GM21515 (cell line): ENCODE results near the gene PROM2.

Source experiments
- ATAC-seq: cut with Tn5 transposase; IDR thresholded peaks from one replicate; pipeline ENCODE4 v1.9.1; 2021; ENCODE audit not compliant: unreplicated experiment

Gene PROM2

GRCh38 chr2:95336406-95336805 lies 62.2 kb downstream of the PROM2 start:
- no peak for ATAC-seq

GRCh38 chr2:95337829-95338228 lies 63.6 kb downstream of the PROM2 start:
- ATAC-seq: no peak
